ENCODE results near the gene CACNA1C. TPM values are rescaled to one million over a fixed set of nuclear protein-coding genes. Genes with fewer than 3 reads are reported as not detected.
A peak's percentile ranks its signal among the peaks of the same experiment; 100 is the strongest.

Gene CACNA1C
- total RNA-seq, 3 donors from 2014 or later: 2.6 to 11.8 (median 9.5) TPM

- no peak for TF ChIP-seq POLR2AphosphoS5 (IDR thresholded peaks at IDR 0.05)
- TF ChIP-seq CTCF (IDR thresholded peaks at IDR 0.05): no peak
- no peak for TF ChIP-seq POLR2A (IDR thresholded peaks at IDR 0.05)
- Histone ChIP-seq H3K27ac (no peak overlapping the region), H3K4me3 (no peak overlapping the region), H3K4me1 (no peaks in the 10 kb centered on the region), H3K9me3 (no peaks in the 10 kb centered on the region), H3K27me3 (no peaks in the 10 kb centered on the region), H3K36me3 (no peaks in the 10 kb centered on the region)
- intact Hi-C loops (cut with DNase I; ENCODE audit: low total_unique reads): no loop called here
- no peak for DNase-seq (ENCODE audit: low spot score in 2 of 2)
These were observed 41.8 kb downstream of the CACNA1C start for GRCh38 chr12:2094597-2094996.

GRCh38 chr12:2095878-2096277 lies 43.1 kb downstream of the CACNA1C start:
- intact Hi-C loops (cut with DNase I; ENCODE audit: low total_unique reads): no loop called here
- Histone ChIP-seq H3K4me1 (no peaks in the 10 kb centered on the region), H3K9me3 (no peaks in the 10 kb centered on the region), H3K36me3 (no peaks in the 10 kb centered on the region), H3K27me3 (no peaks in the 10 kb centered on the region), H3K27ac (no peak overlapping the region), H3K4me3 (no peak overlapping the region)
- TF ChIP-seq CTCF (IDR thresholded peaks at IDR 0.05): no peak
- TF ChIP-seq POLR2A (IDR thresholded peaks at IDR 0.05): no peak
- no peak for TF ChIP-seq POLR2AphosphoS5 (IDR thresholded peaks at IDR 0.05)
- DNase-seq (ENCODE audit: low spot score in 2 of 2): peak in 1 of 2 donors; percentile 31

GRCh38 chr12:2097617-2098016 lies 44.8 kb downstream of the CACNA1C start:
- Histone ChIP-seq H3K36me3 (no peaks in the 10 kb centered on the region), H3K4me1 (no peaks in the 10 kb centered on the region), H3K9me3 (no peaks in the 10 kb centered on the region), H3K27ac (peak overlapping the region in 1 of 2 donors; percentile 19), H3K27me3 (no peaks in the 10 kb centered on the region), H3K4me3 (no peak overlapping the region)
- TF ChIP-seq POLR2AphosphoS5 (IDR thresholded peaks at IDR 0.05) (no peak), POLR2A (IDR thresholded peaks at IDR 0.05) (no peak), CTCF (IDR thresholded peaks at IDR 0.05) (no peak)
- intact Hi-C loops (cut with DNase I; ENCODE audit: low total_unique reads): no loop called here
- no peak for DNase-seq (ENCODE audit: low spot score in 2 of 2)

GRCh38 chr12:2098852-2099251 lies 46.1 kb downstream of the CACNA1C start:
- DNase-seq (ENCODE audit: low spot score in 2 of 2): no peak
- no peaks in the 10 kb centered on the region for H3K4me1 ChIP-seq
- H3K4me3 ChIP-seq: no peak overlapping the region
- no peaks in the 10 kb centered on the region for H3K27me3 ChIP-seq
- H3K27ac ChIP-seq: no peak overlapping the region
- intact Hi-C loops (cut with DNase I; ENCODE audit: low total_unique reads): no loop called here
- H3K36me3 ChIP-seq: no peaks in the 10 kb centered on the region
- TF ChIP-seq POLR2A (IDR thresholded peaks at IDR 0.05) (no peak), POLR2AphosphoS5 (IDR thresholded peaks at IDR 0.05) (no peak), CTCF (IDR thresholded peaks at IDR 0.05) (no peak)
- H3K9me3 ChIP-seq: no peaks in the 10 kb centered on the region

- no peaks in the 10 kb centered on the region for H3K27me3 ChIP-seq
- no peaks in the 10 kb centered on the region for H3K36me3 ChIP-seq
- intact Hi-C loops (cut with DNase I; ENCODE audit: low total_unique reads): no loop called here
- H3K4me3 ChIP-seq: no peak overlapping the region
- no peak overlapping the region for H3K27ac ChIP-seq
- no peak for DNase-seq (ENCODE audit: low spot score in 2 of 2)
- TF ChIP-seq POLR2AphosphoS5 (IDR thresholded peaks at IDR 0.05) (no peak), POLR2A (IDR thresholded peaks at IDR 0.05) (no peak), CTCF (IDR thresholded peaks at IDR 0.05) (no peak)
- no peaks in the 10 kb centered on the region for H3K9me3 ChIP-seq
- no peaks in the 10 kb centered on the region for H3K4me1 ChIP-seq
These were observed 46.8 kb downstream of the CACNA1C start for GRCh38 chr12:2099595-2099994.
